SK-N-SH treated with all-trans-retinoic acid at 6 μM for 48 hours (cell line): ENCODE data around the gene DXO.
"Not testable (repeated sequence)": the region's sequence is repeated elsewhere in the genome, so short reads cannot be mapped to it uniquely, and the experiment has no call there.

Source experiments
- ARNTL ChIP-seq: fragments of 450-650 bp; formaldehyde crosslinking; IDR thresholded peaks from 2 replicates; pipeline ENCODE4 v1.5.0; 2020; ENCODE audit warnings: low read depth, mild to moderate bottlenecking, moderate library complexity, borderline replicate concordance
- CREB5 ChIP-seq: fragments of 250-450 bp; sonication (Bioruptor Pico); IDR thresholded peaks from 2 replicates; pipeline ENCODE4 v1.5.1; 2020; ENCODE audit warnings: low read depth, mild to moderate bottlenecking, moderate library complexity
- CSRNP3 ChIP-seq: fragments of 250-450 bp; sonication (Bioruptor Pico); IDR thresholded peaks from 2 replicates; pipeline ENCODE4 v1.5.1; 2021; ENCODE audit warnings: mild to moderate bottlenecking, moderate library complexity
- ESRRG ChIP-seq: fragments of 250-450 bp; sonication (Bioruptor Pico); IDR thresholded peaks from 2 replicates; pipeline ENCODE4 v1.6.1; 2021; ENCODE audit warnings: mild to moderate bottlenecking
- GLIS3 ChIP-seq: fragments of 250-450 bp; sonication (Bioruptor Pico); IDR thresholded peaks from 2 replicates; pipeline ENCODE4 v1.5.0; 2020; ENCODE audit warnings: mild to moderate bottlenecking, moderate library complexity
- OSR1 ChIP-seq: fragments of 250-450 bp; sonication (Bioruptor Pico); IDR thresholded peaks from 2 replicates; pipeline ENCODE4 v1.8.0; 2022; ENCODE audit warnings: moderate library complexity, mild to moderate bottlenecking, inconsistent platforms
- PATZ1 ChIP-seq: fragments of 250-450 bp; sonication (Bioruptor Pico); IDR thresholded peaks from 2 replicates; pipeline ENCODE4 v1.8.0; 2020; ENCODE audit warnings: mild to moderate bottlenecking, moderate library complexity, borderline replicate concordance
- TCF4 ChIP-seq: fragments of 250-450 bp; sonication (Bioruptor Pico); IDR thresholded peaks from 2 replicates; pipeline ENCODE4 v1.8.0; 2021; ENCODE audit warnings: mild to moderate bottlenecking, moderate library complexity, borderline replicate concordance
- TSHZ2 ChIP-seq: fragments of 250-450 bp; sonication (Bioruptor Pico); IDR thresholded peaks from 2 replicates; pipeline ENCODE4 v1.5.0; 2020; ENCODE audit warnings: mild to moderate bottlenecking, moderate library complexity
- ZFP30 ChIP-seq: fragments of 450-650 bp; formaldehyde crosslinking; IDR thresholded peaks from 2 replicates; pipeline ENCODE4 v1.5.0; 2022; ENCODE audit warnings: mild to moderate bottlenecking, moderate library complexity
- ZNF8 ChIP-seq: fragments of 450-650 bp; formaldehyde crosslinking; IDR thresholded peaks from 2 replicates; pipeline ENCODE4 v1.5.0; 2020; ENCODE audit warnings: mild to moderate bottlenecking, moderate library complexity

GRCh38 chr6:32005538-32005880 is 33.6 kb upstream of the DXO start:
- TF ChIP-seq ZNF8 (CRISPR knock-in tag); CSRNP3 (CRISPR knock-in tag); GLIS3 (CRISPR knock-in tag); CREB5; PATZ1; ESRRG; ARNTL (CRISPR knock-in tag); TSHZ2 (CRISPR knock-in tag); OSR1 (CRISPR knock-in tag); TCF4 (CRISPR knock-in tag); ZFP30 (CRISPR knock-in tag): not testable (repeated sequence)
